GM18907 (cell line): ENCODE data around the gene FGF13.
A peak's percentile ranks its signal among the peaks of the same experiment; 100 is the strongest.

Experiments
- ATAC-seq: cut with Tn5 transposase; IDR thresholded peaks from one replicate; pipeline ENCODE4 v1.9.1; 2021; ENCODE audit warnings: mild to moderate bottlenecking, moderate library complexity; ENCODE audit not compliant: unreplicated experiment

Gene FGF13

DNA sequence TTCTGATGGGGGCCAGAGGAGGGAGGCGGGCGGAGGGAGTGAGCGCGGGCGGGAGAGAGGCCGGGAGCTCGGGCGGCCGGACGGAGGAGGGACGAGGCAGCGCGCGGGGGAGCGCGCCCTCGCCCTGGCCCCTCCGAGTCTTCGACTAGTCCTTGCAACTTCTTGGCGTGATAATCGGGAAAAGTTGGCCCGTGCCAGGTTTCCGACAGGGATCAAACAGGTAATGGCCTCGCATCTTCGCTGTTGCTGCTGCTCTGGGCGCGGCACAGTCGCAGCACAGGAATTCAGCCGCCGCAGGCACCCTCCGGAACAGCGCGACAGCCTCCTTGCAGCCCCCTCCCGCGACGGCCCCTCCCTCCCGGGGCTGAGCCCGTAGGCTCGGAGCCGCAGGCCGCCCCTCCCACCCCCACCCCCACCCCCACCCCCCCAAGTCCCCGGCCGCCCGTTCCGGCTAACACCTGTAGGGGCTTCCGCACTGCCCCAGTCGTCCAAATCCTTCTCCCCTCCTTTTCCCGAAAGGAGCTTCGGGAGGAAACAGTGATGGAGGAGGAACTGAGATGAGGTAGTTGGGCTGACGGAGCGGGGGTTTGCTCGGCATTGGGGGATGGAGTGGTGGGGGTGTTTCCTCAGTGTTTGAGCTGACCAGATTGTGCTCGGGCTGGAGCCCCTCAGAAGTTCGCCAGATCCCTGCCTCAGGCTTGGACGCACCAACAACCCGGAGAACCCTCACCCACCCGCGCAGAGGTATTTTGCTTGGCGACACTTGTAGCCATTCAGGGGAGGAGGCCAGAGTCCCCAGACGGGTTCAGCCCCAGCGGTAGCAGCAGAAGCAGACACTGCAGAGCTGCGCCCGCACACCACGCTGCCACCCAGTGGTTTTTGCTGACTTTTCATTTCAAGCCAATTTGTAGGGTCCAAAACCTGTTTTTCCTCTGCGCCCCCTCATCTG, at the start of gene FGF13:
TSS of gene FGF13 (minus strand) at position 319 of the 949 bp plus-strand sequence. CDS start 714 bp downstream, outside the sequence.
- no peak for ATAC-seq

DNA sequence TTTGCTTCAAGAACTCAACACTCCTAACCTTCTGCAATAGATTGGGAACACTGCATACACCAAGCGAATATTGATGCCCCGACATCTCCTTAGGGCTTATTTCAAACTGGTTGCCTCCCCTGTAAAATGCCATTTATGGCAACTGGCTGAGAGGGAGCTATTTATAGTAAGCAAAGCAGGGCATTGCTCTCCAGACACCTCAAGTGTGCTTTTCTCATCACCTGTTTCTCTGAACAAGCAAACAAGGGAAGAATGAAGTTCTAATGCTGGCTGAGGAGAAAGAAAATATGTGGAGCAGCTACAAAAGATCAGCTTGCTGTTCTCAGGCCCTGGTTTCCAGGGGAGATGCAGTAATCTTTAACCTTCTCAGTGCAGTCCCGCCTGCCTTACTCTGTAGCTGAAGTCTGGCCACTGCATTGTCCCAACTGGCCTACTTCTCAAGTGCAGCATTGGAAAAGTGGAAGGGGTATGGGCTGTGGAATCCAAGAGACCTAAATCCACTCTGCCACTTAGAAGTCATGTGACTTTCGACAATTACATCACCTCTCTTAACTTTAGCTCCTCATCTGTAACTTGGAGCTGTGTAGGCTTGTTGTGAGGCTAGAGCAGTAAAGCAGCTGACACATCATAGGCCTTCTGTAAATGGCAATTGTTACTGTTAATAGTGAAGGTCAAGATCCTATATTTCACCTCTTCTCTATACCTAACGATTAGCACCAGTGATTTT, 47.9 kb upstream of the FGF13 start:
- ATAC-seq, result no peak

DNA sequence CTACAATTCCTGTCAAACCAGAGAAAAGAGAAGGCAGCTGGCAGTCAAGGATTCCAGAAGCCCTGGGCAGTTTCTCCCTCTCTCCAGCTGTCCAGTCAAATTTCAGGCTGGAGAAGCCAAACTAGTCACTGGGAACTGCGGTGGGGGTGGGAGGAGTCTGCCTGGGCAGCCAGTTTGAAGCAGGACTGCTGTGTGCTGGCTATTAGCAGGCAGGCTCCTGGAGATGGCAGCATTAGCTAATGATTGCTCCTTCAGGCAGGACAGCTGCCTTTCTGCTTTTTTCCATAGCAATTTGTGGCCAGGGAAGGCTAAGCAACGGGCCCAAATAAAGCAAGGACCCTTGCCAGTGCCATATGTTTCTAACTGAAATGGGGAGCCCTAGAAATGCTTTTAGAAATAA, 44.7 kb upstream of the FGF13 start:
- ATAC-seq, result no peak

DNA sequence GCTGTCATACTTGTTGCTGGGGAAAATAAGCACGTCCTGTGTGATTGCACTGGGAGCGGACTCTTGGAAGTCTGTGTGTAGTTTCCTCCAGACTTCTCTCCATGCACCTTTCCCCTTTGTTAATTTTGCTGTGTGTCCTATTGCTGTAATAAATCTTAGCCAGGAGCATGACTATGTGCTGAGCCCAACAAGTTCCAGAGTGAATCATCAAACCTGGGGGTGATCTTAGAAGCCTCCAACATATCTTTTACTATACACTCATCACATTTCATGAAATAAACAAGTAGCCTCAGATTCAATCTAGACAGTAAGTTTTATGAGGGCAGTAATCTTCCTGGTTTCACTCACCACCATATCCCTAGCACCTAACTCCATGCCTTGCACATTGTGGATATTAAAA, 43.3 kb upstream of the FGF13 start:
- no peak for ATAC-seq

DNA sequence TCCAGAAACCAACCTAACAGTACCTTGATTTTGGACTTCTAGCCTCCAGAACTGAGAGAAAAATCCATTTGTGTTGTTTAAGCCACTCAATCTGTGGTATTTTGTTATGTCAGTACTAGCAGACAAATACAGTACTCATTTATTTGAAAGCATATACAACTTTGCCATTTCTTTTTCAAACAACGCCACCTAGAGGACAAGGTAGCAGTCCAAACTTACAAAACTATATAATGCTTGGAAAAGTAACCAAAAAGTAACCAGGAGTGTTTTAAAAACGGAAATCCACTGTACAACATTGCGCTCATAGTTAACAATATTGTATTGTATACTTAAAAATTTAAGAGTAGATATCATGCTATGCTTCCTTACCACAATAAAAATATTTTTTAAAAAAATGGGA, 37.0 kb upstream of the FGF13 start:
- no peak for ATAC-seq

DNA sequence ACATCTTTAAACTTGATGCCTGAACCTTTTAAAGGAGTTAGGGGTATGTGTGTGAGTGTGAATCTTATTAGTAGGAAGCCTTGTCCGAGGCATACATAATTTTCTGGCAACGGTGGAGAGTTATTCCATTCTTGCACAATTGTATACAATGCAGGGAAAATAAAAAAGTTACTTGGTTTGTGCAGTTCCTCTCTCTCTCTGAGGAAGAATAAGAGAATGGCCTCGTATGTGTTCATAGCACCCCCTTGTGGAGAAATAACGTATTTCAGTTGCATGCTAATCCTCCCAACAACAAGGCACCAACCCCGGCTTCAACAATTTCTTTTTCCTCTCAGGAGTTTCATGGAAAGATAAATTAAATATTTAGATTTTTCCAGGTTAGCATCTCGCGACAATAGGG, 33.7 kb upstream of the FGF13 start:
- peak; percentile 85 for ATAC-seq

DNA sequence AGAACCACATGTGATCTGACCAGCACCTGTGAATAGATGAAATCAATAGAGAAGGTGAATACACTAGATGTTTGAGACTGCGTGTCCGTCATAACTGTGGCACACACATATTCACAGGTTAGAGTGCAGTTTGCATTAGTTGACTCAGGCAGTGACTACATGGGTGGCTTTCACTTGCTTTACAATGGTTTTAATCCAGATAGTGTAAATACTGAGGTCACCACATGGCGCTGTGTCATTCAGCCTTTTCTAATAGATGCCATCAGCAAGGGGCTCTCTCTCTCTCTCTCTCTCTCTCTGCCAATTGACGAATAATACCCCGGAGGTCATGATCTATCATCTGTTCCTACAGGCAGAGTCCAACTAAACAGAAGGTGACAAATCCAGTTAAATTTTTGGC, 30.7 kb upstream of the FGF13 start:
- no peak for ATAC-seq

DNA sequence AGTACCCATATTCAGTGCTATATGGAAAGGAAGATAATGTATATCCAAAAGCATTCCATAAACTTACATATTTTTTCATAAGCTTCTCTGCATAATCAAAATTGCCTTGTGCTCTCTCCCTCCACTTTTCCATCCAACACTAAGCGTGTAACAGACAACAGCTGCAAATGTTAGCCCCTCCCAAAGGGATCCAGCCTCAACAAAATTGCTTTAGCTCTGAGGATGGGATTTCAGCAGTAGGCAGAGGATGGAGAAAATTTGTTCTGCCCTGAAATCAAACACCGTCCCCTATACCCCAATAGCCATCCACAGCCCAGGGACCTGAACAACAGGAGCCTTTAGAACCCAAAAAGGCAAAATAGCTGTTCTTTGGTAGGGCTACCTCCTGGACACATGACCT, 28.8 kb upstream of the FGF13 start:
- ATAC-seq, result no peak

DNA sequence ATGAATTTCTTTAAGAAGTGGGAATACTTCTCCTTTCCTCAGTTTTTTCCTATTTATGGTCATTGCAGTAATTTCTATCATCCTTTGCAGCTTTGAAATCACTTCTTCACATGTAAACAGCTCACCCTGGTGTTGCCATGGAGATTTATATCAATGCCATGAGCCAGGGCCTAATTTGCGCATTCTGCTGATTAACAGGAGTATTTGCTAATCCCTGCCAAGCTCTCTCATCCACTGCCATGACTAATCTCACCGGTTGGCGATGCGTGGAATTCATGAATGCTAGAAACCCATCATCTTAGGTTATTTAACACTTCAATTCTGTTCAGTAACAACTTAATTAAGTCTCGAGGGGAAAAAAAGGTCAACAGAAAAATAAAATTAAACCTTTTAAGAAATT, 11.8 kb upstream of the FGF13 start:
- no peak for ATAC-seq

DNA sequence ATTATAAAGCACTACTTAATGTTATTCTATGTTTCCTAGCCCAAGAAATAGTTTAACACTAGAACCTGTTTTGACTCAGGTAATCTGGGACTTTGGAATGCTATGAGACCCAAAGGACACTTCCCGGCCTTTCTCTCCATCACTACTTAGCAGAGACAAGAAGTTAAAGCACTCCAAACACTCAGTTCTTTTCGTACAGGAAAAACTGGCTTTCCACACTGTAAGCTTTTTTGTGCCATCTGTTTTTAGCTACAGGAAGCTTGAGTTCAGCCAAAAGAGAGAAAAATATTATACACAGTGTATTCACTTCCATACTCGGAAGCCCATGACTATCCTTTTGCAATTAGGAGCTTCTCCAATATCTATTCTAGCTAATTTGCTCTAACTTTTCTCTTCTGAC, 7.9 kb upstream of the FGF13 start:
- no peak for ATAC-seq

DNA sequence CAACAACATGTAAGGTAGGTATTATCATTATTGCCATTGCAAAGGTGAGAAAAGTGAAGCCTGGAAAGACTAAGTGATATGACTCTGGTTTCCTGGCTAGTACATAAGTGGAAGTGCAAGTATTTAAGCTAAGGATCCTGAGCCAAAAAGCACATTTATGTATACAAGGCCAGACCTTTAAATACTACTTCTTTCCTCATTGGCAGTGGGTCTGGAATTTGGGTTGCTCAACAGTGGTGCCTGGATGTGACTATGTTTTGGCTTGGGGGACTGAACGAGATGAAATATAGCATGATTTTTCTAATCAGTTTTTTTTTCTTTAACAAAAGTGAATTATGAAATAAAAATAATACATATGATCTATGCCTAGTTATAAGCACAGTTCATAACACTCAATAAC, 7.4 kb upstream of the FGF13 start:
- ATAC-seq, result no peak

DNA sequence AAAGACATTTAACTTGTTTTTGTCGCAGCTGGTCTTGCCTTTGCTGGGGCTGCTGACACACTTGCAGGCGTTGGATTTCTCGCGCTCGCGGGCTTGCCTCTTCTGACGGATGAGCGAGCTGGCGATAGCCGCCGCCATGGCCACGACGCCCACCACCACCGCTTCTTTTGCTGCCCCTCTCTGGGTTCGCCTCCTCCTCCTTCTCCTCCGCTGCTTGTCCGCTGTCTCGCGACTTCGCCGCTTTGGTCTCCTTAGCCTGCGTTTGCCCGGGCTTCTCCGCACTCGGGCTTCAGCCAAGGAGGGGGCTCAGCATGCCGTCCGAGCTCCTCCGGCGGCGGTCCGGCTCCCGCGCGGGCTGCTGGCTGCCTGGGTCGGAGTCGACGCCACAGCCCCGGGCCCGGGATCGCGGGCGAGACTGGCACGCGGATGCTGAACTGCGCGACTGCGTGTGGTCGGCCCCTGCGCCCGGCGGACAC, 613 bp downstream of the FGF13 start:
- no peak for ATAC-seq

DNA sequence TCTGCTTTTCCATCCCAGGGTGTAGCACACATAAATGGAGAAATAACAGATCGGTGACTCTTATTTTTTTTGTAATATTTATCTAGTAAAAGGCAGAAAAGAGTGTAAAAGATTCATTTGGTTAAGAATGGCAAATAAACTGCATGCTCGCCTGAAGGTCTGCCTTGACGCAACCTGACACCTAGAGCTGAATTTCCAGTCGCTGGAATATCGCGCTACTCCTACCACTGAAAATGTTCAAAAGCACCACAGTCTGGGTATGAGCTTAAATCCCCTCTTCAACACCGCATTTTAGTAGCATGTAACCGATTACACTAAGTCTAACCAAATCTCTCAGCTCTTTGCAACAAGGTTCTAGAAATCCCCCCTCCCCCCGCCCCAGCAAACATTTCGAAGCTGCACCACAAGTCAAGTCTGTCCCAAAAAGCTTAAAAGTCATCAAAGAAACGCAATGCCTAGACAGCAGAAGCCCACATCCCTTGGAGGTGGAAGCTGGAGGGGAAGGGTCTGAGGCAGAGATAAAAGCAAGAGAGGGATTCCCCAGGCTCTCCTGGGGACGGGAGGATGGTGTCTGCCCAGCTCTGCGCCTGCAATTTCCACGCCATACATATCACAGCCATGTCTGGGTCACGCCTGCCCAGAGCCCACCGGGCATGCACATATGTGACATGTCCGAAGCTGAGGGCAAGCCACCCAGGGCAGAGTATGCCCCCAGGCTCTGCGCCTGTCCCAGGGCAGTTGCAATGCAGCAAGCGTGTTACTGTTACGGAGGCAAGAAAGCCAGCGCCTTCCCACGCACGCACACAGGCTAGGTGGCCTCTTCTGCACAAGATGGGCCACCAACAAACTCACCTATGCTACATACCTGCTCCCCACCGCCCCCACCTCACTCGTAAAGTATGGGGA, 1.4 kb downstream of the FGF13 start:
- no peak for ATAC-seq

DNA sequence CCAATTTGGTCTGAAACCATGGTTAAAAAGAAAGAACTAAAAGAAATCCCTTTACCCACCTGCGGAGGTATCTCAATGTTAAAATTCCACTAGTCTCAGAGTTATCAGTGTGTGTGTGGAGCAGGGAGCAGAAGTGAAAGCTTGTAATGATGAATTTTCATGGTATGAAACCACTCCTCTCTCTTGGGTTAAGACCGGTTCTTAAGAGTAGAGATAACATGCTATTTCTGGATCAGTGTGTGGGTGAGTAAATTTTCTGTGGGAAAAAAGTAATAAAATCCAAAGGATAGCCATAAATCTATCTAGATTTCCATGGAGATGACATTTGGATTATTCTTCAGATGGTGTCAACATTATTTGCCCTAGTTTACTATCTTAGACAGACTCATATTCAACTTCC, 3.2 kb downstream of the FGF13 start:
- ATAC-seq, result no peak

DNA sequence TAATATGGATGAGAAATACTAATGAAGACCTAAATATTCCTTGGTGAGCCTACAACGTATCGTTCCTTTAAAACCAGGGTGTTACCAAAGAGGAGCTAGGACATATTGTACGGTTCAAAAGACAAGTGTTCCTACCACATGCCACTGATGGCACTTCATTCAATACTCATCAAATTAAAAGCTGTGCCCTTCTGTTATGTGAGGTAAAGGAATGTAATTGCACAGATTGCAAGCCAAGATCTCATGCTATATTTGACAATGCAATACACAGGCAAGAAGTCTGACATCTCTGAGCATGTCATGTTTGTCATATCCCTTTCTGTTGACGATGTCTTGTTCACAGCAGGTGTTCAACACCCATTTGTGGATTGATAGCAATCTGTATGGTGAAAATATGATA, 6.9 kb downstream of the FGF13 start:
- ATAC-seq, result no peak

DNA sequence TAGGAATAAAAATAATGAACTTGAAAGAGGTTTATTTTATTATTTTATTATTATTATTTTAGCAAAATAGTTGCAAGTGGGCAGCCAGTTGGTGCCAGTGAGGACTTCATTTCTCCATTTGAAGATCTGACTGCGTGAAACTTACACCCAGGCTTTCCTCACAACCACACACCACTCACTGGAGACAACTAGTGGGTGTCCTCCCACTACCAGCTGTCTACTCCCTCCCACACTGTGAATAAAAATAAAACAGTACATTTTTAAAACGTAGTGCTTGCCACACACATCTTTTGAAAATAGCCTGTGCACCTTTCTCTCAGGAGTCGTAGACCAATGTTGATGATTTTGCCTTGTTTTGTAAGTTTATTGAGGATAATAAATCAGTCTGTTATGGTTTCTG, 7.4 kb downstream of the FGF13 start:
- ATAC-seq, result no peak

DNA sequence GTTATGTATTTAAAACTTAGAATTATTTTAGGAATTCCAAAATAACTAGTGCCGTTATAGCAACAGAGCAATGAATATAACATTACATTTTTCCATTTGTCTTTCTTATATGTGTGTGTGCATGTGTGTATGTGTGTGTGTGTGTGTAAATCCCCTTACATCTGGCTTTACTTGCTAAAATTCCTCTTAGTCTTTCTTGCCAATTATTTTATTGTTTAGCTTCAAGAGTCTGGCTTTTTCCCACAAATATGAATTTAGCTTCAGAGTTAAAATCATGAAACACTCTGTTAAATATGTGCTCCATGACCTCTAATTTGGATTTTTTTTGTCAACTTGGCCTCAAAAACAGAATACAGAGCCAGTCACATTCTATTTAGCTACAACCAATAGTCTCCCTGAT, 18.9 kb downstream of the FGF13 start:
- ATAC-seq, result no peak

DNA sequence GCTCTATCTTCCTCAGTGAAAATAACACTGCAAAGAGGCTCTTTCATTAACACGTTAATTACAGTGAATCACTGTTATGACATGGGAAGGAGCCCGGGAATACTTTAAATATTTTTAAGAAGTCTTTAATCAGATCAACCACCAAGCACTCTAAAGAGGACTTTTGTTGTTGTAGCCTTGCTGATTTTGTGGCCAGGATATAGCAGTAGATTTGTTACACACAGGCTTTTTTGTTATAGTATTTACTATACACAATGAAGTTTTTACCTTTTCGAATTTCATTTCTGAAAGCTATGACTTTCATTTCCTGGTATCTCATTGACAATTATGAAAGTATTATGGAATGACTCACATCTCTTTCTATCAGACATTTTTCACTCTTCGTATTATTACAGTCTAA, 20.3 kb downstream of the FGF13 start:
- no peak for ATAC-seq

DNA sequence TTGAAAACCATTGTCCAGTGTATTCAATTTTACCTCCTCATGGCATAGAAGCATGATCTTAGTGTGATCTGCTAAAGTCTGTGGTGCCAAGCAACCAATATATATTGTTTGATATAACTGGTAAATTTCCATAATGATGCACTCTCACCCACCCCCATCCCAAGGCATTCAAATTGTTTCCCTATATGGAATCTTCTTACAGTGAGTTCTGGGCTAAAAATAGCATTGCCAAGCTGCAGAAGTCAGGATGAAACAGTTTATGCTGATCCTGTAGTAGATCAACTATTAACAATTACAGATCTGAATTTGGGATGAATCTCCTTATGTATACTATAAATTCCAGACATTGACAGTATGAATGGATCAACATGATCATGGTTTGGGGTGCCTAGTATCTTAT, 20.9 kb downstream of the FGF13 start:
- no peak for ATAC-seq

DNA sequence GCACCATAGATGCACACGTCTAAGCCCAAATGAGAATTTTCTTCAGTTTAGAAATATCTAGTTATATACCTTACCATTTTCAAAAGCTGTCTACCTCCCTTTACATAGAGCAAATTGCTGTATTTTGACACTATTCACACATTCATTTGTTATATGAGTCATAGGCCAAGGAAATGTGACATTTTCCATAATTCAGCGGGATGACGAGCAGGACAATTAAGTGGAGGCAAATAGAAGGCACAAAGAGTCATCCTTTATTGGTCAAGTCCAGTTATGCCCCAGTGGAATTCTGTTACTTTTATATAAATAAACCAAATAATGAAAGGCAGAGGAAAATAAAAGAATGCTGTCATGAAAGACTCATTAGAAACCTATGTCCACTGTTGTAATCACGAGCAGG, 27.9 kb downstream of the FGF13 start:
- ATAC-seq, result no peak

DNA sequence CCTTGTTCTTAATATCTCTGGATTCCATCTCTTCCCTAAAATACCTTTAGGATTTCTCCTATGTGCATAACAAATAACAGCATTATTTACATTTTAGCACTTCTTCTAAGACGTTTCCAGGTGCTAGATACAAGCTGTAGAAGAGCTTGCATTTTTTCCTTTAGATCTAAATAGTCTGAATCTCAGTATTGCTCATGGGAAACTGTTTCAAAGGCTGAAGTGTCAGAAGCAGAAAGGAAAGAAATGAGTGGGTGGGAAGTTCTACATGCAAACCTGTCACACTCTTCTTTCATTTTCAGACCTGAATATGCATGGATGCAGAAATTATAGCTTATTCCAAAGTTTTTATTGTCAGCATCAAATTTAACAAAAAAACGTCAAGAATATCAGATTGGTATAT, 41.8 kb downstream of the FGF13 start:
- no peak for ATAC-seq
